ENCODE results near the gene MYO7B.

MYO7B gene

DNA sequence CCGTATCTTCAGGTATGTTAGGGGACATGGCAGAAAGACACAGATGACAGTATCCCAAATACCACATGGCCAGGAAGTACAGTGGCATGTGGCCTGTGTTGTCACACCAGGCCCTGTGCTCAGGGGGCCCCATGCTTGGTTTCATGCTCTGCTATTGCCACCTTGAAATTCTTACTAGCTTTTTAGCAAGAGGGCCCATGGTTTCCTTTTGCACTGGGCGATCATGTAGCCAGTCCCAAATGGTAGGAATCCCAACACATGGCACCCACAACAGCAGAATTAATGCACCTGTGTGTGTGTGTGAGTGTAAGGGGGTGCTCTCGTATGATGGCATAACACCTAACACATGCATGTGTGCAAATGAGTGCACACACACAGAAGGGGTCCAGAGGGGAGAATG, 39.2 kb downstream of the MYO7B start:
- no peak for DNase-seq (ENCODE audit: low read depth)

- no peak for DNase-seq (ENCODE audit: low read depth)
These were observed 39.8 kb downstream of the MYO7B start for GRCh38 chr2:127575185-127575765.

- no peak for DNase-seq (ENCODE audit: low read depth)
These were observed 40.5 kb downstream of the MYO7B start for GRCh38 chr2:127575941-127576432.

DNA sequence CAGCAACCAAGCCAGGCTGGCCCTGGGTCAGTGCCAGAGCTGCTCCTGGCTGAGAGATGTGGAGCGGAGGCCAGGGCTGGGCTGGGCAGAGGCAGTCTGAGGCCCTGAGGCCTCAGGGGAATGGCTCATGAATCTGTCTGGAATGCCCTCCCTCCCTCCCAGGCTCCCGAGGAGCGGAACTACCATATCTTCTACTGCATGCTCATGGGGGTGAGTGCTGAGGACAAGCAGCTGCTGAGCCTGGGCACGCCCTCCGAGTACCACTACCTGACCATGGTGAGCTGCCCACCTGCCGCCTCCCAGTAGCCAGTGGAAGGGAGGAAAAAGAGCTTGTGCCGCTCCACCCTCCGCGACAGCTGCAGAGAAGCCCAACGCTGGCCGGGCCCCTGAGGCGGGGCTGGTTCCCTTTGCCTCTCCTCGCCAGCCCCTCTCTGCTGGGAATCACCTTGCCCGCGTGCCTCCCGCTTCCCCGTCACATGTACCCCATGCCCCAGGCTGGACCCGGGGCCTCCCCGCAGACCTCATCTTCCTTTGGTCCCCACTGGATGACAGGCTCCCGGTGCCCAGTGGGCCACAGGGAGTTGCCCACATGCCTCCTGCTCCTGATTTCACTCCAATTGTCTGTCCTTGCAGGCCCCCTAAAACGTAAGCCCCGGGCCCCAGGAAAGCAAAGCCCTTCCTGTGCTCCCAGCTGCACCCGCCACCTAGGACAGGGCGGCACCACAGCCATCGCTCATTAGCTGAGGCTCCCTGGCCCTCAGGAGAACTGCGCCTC, 41.1 kb downstream of the MYO7B start:
- DNase-seq (ENCODE audit: low read depth), result peak; percentile 74

DNA sequence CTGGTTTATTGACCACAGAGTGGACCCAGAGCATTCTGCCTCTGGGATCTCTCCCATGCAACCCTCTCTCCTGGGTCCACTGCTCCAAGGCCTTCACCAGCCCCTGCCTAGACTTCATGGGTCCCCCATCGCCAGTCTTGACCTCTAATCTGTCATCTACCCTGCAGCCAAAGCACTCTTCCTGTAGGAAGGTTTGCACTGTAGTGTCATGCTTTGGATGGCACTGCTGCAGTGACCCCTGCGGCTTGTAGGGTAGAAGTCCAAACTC, 41.7 kb downstream of the MYO7B start:
- no peak for DNase-seq (ENCODE audit: low read depth)

DNA sequence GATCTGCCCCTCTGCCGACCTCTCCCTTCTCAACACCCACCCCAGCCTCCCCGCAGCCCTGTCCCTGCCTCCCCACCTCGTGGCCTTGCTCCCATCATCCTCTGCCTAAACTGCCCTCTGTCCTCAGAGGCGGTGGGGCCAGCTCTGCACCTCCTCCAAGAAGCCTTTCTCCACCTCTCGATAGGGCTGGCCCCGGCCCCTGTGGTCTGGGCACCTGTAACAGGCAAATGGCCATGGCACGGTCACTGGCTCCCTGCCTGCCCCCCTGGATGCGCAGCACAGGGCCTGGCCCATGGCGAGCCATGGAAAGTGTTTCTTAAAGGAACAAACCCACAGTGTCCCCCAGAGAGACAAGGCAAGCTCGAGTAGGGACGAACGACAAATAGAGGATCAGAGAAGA, 42.0 kb downstream of the MYO7B start:
- DNase-seq (ENCODE audit: low read depth), result no peak

GRCh38 chr2:127577973-127578372, 42.5 kb downstream of the MYO7B start:
- DNase-seq (ENCODE audit: low read depth), result no peak

GRCh38 chr2:127578411-127578810, 42.9 kb downstream of the MYO7B start:
- DNase-seq (ENCODE audit: low read depth), result no peak

GRCh38 chr2:127579231-127579630, 43.7 kb downstream of the MYO7B start:
- no peak for DNase-seq (ENCODE audit: low read depth)

DNA sequence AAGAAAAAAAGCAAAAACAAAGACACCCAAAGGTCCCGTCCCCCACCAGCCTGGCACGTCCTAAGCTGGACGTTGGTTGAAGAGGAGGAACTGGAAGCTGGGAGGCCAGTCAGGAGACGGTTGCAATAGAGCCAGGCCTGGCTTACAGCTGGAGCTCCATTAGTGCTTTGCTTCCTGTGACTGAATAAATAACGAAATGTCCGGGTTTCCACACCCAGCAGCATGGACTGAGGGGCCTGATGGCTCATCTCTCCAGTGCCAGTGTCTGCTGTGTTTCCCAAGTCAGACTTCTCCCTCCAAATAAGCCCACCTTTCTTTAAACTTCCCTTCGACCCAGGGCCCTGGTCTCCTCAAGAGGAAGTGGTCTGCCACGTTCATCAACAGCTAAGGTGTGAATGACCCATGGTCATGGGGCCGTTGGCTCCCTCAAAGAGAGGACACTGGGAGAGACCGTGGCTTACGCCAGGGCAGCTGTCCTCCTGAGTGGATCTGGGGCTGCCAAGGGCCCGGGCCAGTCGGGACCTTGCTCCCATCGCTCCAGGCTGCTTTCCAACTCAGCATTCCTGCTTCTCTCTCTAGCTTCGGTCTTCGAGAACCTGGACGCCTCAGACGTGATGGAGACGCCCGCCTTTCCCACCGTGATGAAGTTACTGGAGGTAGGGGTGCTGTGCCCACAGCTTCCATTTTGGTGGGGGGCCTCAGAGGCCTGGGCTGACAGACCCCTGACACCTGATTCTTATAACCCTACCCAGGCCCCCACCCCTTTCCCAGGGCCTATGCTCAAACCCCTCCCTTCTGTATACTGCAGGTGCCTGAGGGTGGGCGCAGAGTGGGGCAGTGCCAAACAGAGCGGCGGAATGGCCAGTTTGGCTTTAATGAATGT, 44.9 kb downstream of the MYO7B start:
- DNase-seq (ENCODE audit: low read depth), result no peak

DNA sequence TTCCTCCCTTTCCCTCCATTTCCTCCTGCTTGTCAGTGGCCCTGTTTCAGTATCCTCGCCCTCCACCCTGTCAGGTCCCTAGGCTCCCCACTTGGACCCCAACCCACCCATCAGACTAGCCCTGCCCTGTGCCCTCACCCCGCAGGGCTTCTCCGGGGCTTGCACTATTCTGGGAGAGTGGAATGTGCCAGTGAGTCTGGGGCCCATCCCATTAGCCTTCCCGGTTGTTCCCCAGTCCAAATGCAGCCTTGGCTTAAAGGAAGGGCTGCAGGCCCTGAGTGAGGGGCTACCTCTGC, 45.5 kb downstream of the MYO7B start:
- no peak for DNase-seq (ENCODE audit: low read depth)

DNA sequence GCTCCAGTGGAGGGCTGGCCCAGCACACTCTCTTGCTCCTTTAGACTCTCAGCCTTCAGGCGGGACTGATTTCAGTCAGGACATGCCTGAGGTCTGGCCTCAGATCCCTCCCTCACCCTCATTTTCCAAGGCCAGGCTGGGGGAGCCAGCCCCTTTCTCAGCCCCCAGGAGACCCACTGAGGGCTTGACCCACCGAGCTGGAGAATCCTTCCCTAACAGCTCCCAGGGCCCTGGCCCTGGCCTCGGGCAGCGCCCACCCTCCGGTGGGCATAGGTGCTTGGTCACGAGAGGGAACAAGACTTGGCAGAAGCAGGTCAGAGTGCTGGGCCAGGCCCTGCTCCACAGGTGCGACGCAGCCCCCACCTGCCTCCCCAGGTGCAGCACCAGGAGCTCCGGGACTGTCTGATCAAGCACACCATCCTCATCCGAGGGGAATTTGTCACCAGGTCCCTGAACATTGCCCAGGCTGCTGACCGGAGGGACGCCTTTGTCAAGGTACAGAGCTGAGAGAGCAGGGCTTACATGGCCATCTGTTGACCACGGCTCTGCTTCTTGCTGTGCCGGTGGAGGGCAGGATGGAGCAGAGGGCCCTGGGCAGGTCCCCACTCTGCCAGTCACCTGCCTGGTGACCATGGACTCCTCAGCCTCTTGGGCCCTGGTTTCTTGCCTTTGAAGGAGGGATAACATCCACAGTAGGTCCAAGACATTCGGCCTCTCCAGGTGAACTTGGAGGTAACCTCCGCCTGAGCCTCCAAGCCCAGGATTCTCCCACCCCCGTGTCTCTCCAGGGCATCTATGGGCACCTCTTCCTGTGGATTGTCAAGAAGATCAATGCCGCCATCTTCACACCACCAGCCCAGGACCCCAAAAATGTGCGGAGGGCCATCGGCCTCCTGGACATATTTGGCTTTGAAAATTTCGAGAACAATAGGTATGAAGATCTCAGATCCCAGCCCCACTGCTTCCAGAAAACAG, 46.3 kb downstream of the MYO7B start:
- no peak for DNase-seq (ENCODE audit: low read depth)

DNA sequence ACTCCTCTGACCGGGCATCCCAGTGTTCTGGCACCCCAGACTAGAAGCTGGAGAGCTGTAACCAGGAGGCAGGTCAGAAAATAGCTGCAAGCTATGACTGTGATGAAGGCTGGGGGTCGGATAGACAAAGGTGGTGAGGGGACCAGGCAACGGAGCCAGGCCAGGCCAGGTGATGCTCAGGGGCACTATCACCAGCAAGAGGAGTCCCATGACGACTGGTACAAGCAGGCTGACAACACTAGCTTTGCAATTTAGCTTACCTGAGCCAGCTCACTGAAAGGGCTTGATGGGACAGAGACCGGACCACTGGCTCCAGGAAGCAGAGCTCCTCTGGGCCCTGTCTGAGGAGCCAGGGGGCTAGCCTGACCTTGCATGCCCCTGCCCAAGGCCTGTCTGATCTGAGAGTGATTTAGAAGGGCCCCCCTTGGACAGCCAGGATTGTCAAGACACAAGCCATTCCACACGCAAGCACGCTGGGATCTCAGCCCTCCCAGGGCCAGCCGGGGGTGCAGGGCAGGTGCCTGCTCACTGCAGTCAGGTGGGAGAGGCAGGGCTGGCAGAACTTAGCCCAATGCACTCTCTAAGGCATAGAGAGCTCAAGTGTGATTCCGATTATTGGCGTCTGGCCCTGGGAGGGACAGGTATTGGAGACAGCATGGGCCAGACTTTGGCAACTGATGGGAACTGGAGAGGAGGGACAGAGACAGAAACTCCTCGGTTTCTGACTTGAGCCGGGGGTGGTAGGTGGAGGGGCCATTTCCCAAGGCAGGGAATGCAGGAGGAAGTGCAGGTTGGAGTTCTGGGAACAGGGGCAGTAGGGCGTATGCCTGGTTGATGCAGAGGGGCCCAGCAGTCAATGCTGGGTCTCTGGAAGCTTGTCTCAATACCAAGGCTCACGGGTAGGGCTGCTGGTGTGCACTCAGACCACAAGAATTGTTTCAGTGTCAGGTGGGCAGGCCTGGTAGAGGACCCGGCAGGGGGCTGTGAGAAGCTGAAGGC, 47.7 kb downstream of the MYO7B start:
- DNase-seq (ENCODE audit: low read depth), result no peak

DNA sequence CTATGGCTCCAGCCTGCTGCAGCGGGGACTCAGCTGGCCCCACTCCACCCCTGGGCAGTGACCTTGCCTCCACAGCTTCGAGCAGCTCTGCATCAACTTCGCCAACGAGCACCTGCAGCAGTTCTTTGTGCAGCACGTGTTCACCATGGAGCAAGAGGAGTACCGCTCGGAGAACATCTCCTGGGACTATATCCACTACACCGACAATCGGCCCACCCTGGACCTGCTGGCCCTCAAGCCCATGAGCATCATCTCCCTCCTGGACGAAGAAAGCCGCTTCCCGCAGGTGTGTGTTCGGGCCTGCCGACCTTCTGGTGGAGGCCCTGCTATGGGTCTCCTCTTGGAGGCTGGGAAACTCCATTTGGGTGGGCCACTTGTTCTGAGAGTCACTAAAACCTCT, 48.6 kb downstream of the MYO7B start:
- DNase-seq (ENCODE audit: low read depth), result no peak

- no peak for DNase-seq (ENCODE audit: low read depth)
These were observed 49.1 kb downstream of the MYO7B start for GRCh38 chr2:127584516-127585033.

DNA sequence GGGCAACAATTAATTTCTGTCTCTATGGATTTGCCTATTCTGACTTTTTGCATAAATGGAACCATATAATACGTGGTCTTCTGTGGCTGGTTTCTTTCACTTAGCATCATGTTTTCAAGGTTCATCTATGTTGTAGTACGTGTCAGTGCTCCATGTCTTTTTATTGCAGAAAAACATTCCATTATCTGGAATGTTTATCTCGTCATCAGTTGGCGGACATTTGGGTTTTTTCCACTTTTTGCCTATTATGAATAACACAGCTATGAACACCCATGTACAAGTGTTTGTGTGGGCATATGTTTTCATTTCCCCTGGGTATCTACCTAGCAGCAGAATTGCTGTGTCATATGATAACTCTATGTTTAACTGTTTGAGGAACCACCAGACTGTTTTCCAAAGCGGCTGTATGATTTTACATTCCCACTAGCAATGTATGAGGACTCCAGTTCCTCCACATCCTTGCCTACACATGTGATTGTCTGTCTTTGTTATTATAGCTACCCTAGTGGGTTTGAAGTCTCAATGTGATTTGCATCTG, 49.9 kb downstream of the MYO7B start:
- no peak for DNase-seq (ENCODE audit: low read depth)

GRCh38 chr2:127586136-127586535, 50.7 kb downstream of the MYO7B start:
- DNase-seq (ENCODE audit: low read depth), result no peak

DNA sequence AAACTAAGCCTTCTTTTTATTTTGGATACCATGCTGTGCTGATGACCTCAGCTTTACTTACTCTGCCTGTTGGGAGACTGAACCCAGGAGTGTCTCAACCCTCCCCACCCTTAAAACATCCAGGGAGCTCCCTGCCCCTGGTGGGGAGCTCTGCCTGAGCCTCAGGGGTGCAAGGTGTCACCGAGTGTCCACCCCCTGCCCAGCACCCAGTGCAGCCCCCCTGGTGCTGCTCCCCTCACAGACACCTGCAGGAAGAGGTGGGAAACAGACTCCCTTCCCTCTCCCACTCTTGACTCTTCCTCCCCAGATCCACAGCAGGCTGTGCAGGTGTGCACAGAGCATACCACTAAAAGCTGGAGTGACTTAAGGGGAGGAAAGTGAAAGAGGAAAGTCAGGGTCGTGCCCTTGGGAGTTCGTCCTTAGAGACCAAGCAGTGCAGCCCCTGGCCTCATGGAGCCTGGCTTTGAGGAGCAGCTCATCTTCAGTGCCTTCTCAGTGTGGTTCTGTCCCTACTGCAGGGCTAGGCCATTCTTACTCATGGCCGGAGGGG, 51.3 kb downstream of the MYO7B start:
- DNase-seq (ENCODE audit: low read depth), result no peak

GRCh38 chr2:127588241-127588640, 52.8 kb downstream of the MYO7B start:
- no peak for DNase-seq (ENCODE audit: low read depth)

DNA sequence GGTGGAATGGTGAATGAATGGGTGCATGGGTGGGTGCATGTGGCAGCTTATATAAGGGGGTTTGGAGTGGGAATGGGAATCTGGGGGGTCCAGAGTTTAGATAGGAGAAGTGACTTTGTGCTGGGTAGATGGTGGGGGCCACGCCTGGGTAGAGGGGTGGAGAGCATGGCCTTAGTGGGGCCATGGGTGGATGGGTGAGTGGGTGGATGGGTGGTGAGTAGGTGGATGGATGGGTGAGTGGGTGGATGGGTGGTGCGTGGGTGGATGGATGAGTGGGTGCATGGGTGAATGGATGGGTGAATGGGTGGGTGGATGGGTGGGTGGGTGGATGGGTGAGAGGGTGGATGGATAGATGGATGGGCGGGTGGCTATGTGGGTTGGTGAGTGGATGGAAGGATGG, 53.9 kb downstream of the MYO7B start:
- DNase-seq (ENCODE audit: low read depth), result no peak
